NCI-H1436 (cell line): ENCODE data around the gene BNC1.
"Not testable (repeated sequence)": the region's sequence is repeated elsewhere in the genome, so short reads cannot be mapped to it uniquely, and the experiment has no call there.

ENCODE experiments used
- DNase-seq: peaks from one replicate; lab custom pipeline; 2025; lab: John Stamatoyannopoulos, UW

BNC1 gene

GRCh38 chr15:83243634-83244033 lies 40.8 kb downstream of the BNC1 start:
- no peak for DNase-seq

- DNase-seq = no peak
These were observed 54.2 kb downstream of the BNC1 start for GRCh38 chr15:83230242-83230641.

GRCh38 chr15:83225449-83225848 lies 59.0 kb downstream of the BNC1 start:
- no peak for DNase-seq

- not testable (repeated sequence) for DNase-seq
These were observed 62.7 kb downstream of the BNC1 start for GRCh38 chr15:83221781-83222180.

GRCh38 chr15:83219026-83219425 lies 65.4 kb downstream of the BNC1 start:
- no peak for DNase-seq

GRCh38 chr15:83215306-83215705 lies 69.2 kb downstream of the BNC1 start:
- DNase-seq = no peak

GRCh38 chr15:83210619-83211018 lies 73.8 kb downstream of the BNC1 start:
- no peak for DNase-seq

- no peak for DNase-seq
These were observed 75.1 kb downstream of the BNC1 start for GRCh38 chr15:83209333-83209732.

- DNase-seq = no peak
These were observed 76.2 kb downstream of the BNC1 start for GRCh38 chr15:83208367-83208661.

- DNase-seq = peak; percentile 52
These were observed 76.7 kb downstream of the BNC1 start, which contains the start of gene HDGFL3 for GRCh38 chr15:83207660-83208366. HDGFL3 (minus strand) TSS chr15:83207823; CDS start chr15:83207414, 409 bp downstream.

- DNase-seq = peak; percentile 14
These were observed 77.3 kb downstream of the BNC1 start for GRCh38 chr15:83207009-83207659.

GRCh38 chr15:83206526-83207008 lies 77.9 kb downstream of the BNC1 start:
- peak; percentile 2 for DNase-seq
